ENCODE data around the gene YAE1. TPM values are rescaled to one million over a fixed set of nuclear protein-coding genes. Genes with fewer than 3 reads are reported as not detected.
A peak's percentile ranks its signal among the peaks of the same experiment; 100 is the strongest.

Gene YAE1
- total and polyA plus RNA-seq, 2 of the 8 experiments (the other 6 are each of a cell fraction or from before 2014, with no cell fraction given) = 24.1 to 38.0 TPM

DNA sequence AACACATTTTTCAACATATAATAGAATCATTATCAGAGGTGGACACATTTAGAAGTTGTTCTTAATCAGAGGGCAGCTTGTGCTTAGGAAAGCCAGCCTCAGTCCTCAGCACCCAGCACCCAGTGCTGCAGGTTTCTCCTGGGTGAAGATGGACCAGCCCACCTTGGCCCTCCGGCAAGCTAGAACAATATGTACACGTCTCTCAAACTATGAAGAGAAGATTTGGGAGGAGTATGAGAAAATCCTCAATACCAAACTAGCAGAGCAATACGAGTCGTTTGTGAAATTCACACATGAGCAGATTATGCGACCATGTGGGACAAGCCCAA, 43.7 kb downstream of the YAE1 start:
- H3K79me1 ChIP-seq (ENCODE audit: low read depth, low read length) = no peaks in the 10 kb centered on the region
- H2BK20ac ChIP-seq (ENCODE audit: low read length) = no peak overlapping the region
- no peak overlapping the region for H2BK15ac ChIP-seq (ENCODE audit: low read length)
- H2BK120ac ChIP-seq (replicated peaks; ENCODE audit: low read depth, low read length) = peak overlapping the region; percentile 49
- no peak overlapping the region for H3K27ac ChIP-seq (ENCODE audit: low read depth, low read length)
- WGBS, 2 experiments (ENCODE audit: extremely low coverage in 1 of 2, insufficient coverage in 1 of 2, insufficient read length in 1 of 2, insufficient replicate concordance in 2 of 2, low coverage in 1 of 2, low lambda C conversion rate in 2 of 2, missing lambda C conversion rate in 1 of 2) = 79% methylated on average over 5 of the region's 5 CpGs; no CpG with 5 or more reads in 1 of the 2 experiments
- POLR2A ChIA-PET (ENCODE audit: partially characterized antibody) = interaction anchor here (6.6 kb wide), 1 partner anchor 13 kb away, joined by 47 read pairs; the partner anchor contains the start of gene RALA
- no peaks in the 10 kb centered on the region for H3K23me2 ChIP-seq (ENCODE audit: low read depth, low read length)
- DNase-seq (ENCODE audit: low read depth in 1 of 2, low spot score in 2 of 2) (no peak), FAIRE-seq (no peak)
- H2AFZ ChIP-seq (ENCODE audit: low read length) = peak overlapping the region; percentile 96
- H3K23ac ChIP-seq (ENCODE audit: insufficient read length) = no peak overlapping the region
- H2AK5ac ChIP-seq (ENCODE audit: low read depth, low read length) = no peak overlapping the region
- H2BK5ac ChIP-seq (ENCODE audit: low read depth, low read length) = no peak overlapping the region
- 0 out of 7 replicates have a peak overlapping the region, but pooled peaks of 1 of the 4 experiments have one; percentile 20 for H3K9ac ChIP-seq (replicated peaks in 1 of 4; ENCODE audit: extremely low read depth in 1 of 4, low read depth in 3 of 4, low read length in 3 of 4)
- peak overlapping the region; percentile 61 for H4K5ac ChIP-seq (ENCODE audit: insufficient read length, low read depth, low read length)
- H3K56ac ChIP-seq (replicated peaks; ENCODE audit: insufficient read length, low read depth, low read length) = no peak overlapping the region
- no peak overlapping the region for H4K91ac ChIP-seq (replicated peaks; ENCODE audit: insufficient read length, low read length)
- H4K20me1 ChIP-seq (replicated peaks in 1 of 2; ENCODE audit: control insufficient read depth in 1 of 2, insufficient read depth in 2 of 2, low read length in 2 of 2) = no peaks in the 10 kb centered on the region
- CTCF ChIA-PET (ENCODE audit: partially characterized antibody) = interaction anchor here (0.8 to 2.2 kb wide), 8 partner anchors 11 to 217 kb away, joined by 3 to 11 read pairs (median 4); no protein-coding TSS in a partner anchor
- peak overlapping the region; percentile 57 to 62 for H3K4me2 ChIP-seq (ENCODE audit: insufficient read depth in 1 of 2, low read depth in 2 of 2, low read length in 2 of 2)
- peak overlapping the region; percentile 88; the same call in 1 of the 2 replicates for H4K8ac ChIP-seq (ENCODE audit: extremely low read depth, insufficient read depth, low read length)
- H3K36me3 ChIP-seq (ENCODE audit: control insufficient read depth in 2 of 4, insufficient read depth in 4 of 4, low read length in 3 of 4) = no peaks in the 10 kb centered on the region
- H2BK12ac ChIP-seq (ENCODE audit: low read depth, low read length) = no peak overlapping the region
- no peaks in the 10 kb centered on the region for H3K79me2 ChIP-seq (ENCODE audit: control insufficient read depth in 1 of 2, insufficient read depth in 2 of 2, low read length in 2 of 2)
- no peak overlapping the region for H3K4ac ChIP-seq (replicated peaks; ENCODE audit: insufficient read length, low read depth, low read length)
- no peak overlapping the region for H3K18ac ChIP-seq (ENCODE audit: extremely low read depth, low read length)
- H3K27me3 ChIP-seq (replicated peaks in 1 of 4; ENCODE audit: control insufficient read depth in 3 of 4, extremely low read depth in 1 of 4, insufficient read depth in 3 of 4, low read length in 3 of 4) = peaks cover 0 to 10% (median 6%) of the 10 kb centered on the region in 4 experiments; a peak in 4 of 7 replicates
- peak overlapping the region in 3 of 4 experiments; percentile 34 to 57 (median 55); a peak in 5 of 8 replicates for H3K4me3 ChIP-seq (ENCODE audit: extremely low read depth in 1 of 4, insufficient read depth in 2 of 4, low read depth in 3 of 4, low read length in 4 of 4)
- no peaks in the 10 kb centered on the region for H3K9me3 ChIP-seq (ENCODE audit: insufficient read depth in 2 of 2, low read depth in 1 of 2, low read length in 1 of 2)
- no peak overlapping the region for H3K14ac ChIP-seq (ENCODE audit: insufficient read length)
- peaks cover 0 to 4% (median 2%) of the 10 kb centered on the region in 4 experiments; a peak in 4 of 7 replicates for H3K4me1 ChIP-seq (replicated peaks in 1 of 4; ENCODE audit: control insufficient read depth in 3 of 4, insufficient read depth in 4 of 4, low read length in 3 of 4)
- TF ChIP-seq FOSL1 (IDR thresholded peaks at IDR 0.05; ENCODE audit: insufficient read depth, low read depth, low read length) (no peak), RXRA (IDR thresholded peaks at IDR 0.05; ENCODE audit: insufficient read depth, low read depth, low read length) (no peak), SAP30 (IDR thresholded peaks at IDR 0.05; ENCODE audit: insufficient read depth, insufficient replicate concordance, low read length) (no peak), NRF1 (IDR thresholded peaks at IDR 0.05; ENCODE audit: low read depth, low read length) (no peak), CBX8 (IDR thresholded peaks at IDR 0.05; ENCODE audit: borderline replicate concordance, low read depth, low read length) (no peak), SP4 (IDR thresholded peaks at IDR 0.05; ENCODE audit: low read length) (no peak), EP300 (IDR thresholded peaks at IDR 0.05; ENCODE audit: borderline replicate concordance in 1 of 2, low read depth in 2 of 2, low read length in 2 of 2) (no peak), YY1 (IDR thresholded peaks at IDR 0.05; ENCODE audit: low read depth, low read length) (no peak), GTF2F1 (IDR thresholded peaks at IDR 0.05; ENCODE audit: borderline replicate concordance, low read depth, low read length) (no peak), TBP (IDR thresholded peaks at IDR 0.05; ENCODE audit: low read depth, low read length) (no peak), SRF (IDR thresholded peaks at IDR 0.05; ENCODE audit: low read depth, low read length) (no peak), RFX5 (IDR thresholded peaks at IDR 0.05; ENCODE audit: borderline replicate concordance, low read depth, low read length) (no peak)
- TF ChIP-seq, protein P1, sequence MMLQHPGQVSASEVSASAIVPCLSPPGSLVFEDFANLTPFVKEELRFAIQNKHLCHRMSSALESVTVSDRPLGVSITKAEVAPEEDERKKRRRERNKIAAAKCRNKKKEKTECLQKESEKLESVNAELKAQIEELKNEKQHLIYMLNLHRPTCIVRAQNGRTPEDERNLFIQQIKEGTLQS (IDR thresholded peaks at IDR 0.05; ENCODE audit: insufficient read depth, low read depth, low read length) = no peak
